Peyer's patch (tissue), 4 donors: ENCODE data around the gene HDAC9.

Experiments used
- POLR2A ChIP-seq, 2 donors: fragments of 450-650 bp; IDR thresholded peaks; one replicate each; pipeline ENCODE4 v1.5.1; 2017; ENCODE audit warnings: antibody characterized with exemption in 2 of 2, mild to moderate bottlenecking in 2 of 2, moderate library complexity in 2 of 2
- TF ChIP-seq, protein P1 (sequence below), 6 experiments: fragments of 450-650 bp in 4 of 6; fragments of 200-600 bp in 2 of 6; sonication (generic) in 1 of 6; IDR thresholded peaks; one replicate each; pipeline ENCODE4 v1.5.1; 2017 to 2019; ENCODE audit warnings: antibody characterized with exemption in 6 of 6, mild to moderate bottlenecking in 3 of 6, moderate library complexity in 1 of 6

DNA sequence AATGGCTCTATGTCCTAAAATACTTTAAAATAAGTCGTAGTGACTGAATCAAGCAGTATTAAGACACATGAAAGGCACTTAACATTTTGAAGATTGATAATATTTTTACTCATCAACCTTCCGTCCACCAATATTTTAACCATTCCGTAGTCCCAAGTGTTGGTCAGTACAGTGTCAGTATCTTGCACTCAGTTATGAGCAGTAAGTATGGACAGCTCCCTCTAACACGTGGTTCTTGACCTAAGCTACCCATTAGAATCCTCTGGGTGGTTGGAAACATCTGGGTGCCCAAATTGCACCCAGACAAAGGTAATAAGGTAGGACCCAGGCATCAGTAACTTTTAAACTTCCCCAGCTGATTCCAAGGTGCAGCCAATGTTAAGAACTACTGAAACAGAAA, 260.2 kb downstream of the HDAC9 start:
- TF ChIP-seq POLR2A (IDR thresholded peaks at IDR 0.05): no peak
- TF ChIP-seq, protein P1, sequence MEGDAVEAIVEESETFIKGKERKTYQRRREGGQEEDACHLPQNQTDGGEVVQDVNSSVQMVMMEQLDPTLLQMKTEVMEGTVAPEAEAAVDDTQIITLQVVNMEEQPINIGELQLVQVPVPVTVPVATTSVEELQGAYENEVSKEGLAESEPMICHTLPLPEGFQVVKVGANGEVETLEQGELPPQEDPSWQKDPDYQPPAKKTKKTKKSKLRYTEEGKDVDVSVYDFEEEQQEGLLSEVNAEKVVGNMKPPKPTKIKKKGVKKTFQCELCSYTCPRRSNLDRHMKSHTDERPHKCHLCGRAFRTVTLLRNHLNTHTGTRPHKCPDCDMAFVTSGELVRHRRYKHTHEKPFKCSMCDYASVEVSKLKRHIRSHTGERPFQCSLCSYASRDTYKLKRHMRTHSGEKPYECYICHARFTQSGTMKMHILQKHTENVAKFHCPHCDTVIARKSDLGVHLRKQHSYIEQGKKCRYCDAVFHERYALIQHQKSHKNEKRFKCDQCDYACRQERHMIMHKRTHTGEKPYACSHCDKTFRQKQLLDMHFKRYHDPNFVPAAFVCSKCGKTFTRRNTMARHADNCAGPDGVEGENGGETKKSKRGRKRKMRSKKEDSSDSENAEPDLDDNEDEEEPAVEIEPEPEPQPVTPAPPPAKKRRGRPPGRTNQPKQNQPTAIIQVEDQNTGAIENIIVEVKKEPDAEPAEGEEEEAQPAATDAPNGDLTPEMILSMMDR (IDR thresholded peaks at IDR 0.05): no peak
